ENCODE measurements around the gene EEPD1.

- TF ChIP-seq POLR2AphosphoS5 (IDR thresholded peaks at IDR 0.05; ENCODE audit: insufficient read depth in 1 of 2, low read depth in 1 of 2) (peak; percentile 18 to 30), CTCF (IDR thresholded peaks at IDR 0.05) (no peak), POLR2A (IDR thresholded peaks at IDR 0.05) (no peak)
Measured at GRCh38 chr7:36207451-36208291, 54.6 kb downstream of the EEPD1 start.
